GM23248 (cell line): ENCODE data around the gene FRMD1.

Experiments
- EZH2 ChIP-seq: fragments of 200-600 bp; sonication (generic); IDR thresholded peaks from 2 replicates; pipeline ENCODE4 v1.6.1; 2018; ENCODE audit warnings: antibody characterized with exemption, mild to moderate bottlenecking; ENCODE audit not compliant: insufficient read depth, poor library complexity, severe bottlenecking
- EZH2phosphoT487 ChIP-seq: fragments of 200-600 bp; sonication (generic); IDR thresholded peaks from 2 replicates; pipeline ENCODE4 v1.6.1; 2018; ENCODE audit warnings: antibody characterized with exemption, moderate library complexity, mild to moderate bottlenecking, low read depth; ENCODE audit not compliant: insufficient read depth

GRCh38 chr6:168041928-168042327, 37.1 kb downstream of the FRMD1 start:
- TF ChIP-seq EZH2 (no peak), EZH2phosphoT487 (no peak)
